ENCODE data around the gene TSPAN32.

DNA sequence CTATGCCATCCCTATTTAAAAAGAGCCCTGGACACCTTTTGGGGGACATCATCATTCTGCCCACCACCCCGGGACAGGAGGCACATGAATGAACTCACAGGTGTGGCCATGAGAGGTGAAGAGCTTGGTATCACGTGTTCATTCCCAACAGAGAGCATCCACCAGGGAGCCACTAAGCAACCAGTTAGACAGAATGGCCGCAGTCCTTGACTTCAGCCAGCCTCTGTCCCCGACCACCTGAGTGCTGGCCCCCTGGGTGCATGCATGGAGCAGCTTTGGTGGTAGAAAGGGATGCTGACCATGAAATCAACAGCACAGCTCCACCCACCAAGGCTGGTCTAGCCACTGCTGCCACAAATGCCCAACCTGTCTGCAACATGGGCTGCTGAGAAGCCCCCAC lies 44.2 kb downstream of the TSPAN32 start:
- TF ChIP-seq TAF1 (IDR thresholded peaks at IDR 0.05; ENCODE audit: low read depth, low read length): no peak
- no peak for TF ChIP-seq POLR2A (IDR thresholded peaks at IDR 0.05; ENCODE audit: low read depth, low read length)
